ENCODE data around the gene DNASE1.

DNA sequence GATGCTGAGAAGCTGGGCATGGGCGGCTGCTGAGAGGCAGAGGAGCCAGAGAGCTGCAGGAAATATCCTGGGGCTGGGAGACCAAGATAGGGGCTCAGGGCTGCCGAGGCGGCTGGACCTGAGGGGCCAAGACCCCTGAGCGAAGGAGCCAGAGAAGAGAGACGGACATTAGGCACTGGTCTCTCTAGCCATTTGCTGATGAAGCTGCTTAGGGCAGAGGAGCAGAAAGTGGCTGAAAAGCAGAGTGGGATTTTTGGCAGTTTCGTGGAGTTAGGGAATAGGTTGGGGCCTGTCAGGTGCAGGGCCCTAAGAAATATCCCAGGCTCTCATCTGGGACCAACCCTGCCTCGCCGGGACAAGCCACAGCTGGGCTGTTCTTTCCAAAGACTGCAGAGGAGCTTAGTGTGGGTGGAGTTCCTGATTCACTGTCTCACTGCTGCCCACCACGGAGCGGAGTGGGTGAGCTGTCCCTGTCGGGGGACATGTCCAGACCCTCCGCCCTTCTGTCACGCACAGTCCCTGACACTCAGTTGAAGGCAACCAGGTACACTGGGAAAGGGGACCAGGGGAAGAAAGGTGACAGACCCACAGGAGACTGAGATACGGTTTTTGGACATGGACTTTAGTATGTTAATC, 11.3 kb upstream of the DNASE1 start:
- TF ChIP-seq TAF1 (IDR thresholded peaks at IDR 0.05; ENCODE audit: borderline replicate concordance, low read depth, low read length) (no peak), POLR2A (IDR thresholded peaks at IDR 0.05; ENCODE audit: low read depth, low read length) (no peak), POLR2AphosphoS5 (IDR thresholded peaks at IDR 0.05; ENCODE audit: low read depth, low read length) (no peak)
